K562 treated with DMSO at 1 percent for 24 hours (cell line): ENCODE results near the gene SMPD3. TPM values are rescaled to one million over a fixed set of nuclear protein-coding genes. Genes with fewer than 3 reads are reported as not detected.

Source experiments
- total RNA-seq: library from RNA; unstranded; fragments of 300-600 nt; gene quantifications from 2 replicates; pipeline ENCODE4 v1.2.3, GENCODE V29; 2022; ENCODE audit warnings: low read depth; ENCODE audit not compliant: insufficient read depth

SMPD3 gene
- total RNA-seq: 4.7 and 5.2 TPM in 2 replicates

GRCh38 chr16:68448360-68448970, at the start of gene SMPD3:
SMPD3 (minus strand) TSS chr16:68448508; CDS start chr16:68372181, 76,327 bp downstream.

GRCh38 chr16:68310774-68311511, 137.4 kb downstream of the SMPD3 start, which contains the start of the genes PRMT7 and SLC7A6OS:
PRMT7 (plus strand) TSS chr16:68311019; CDS start chr16:68315980, 4,961 bp downstream.
SLC7A6OS (minus strand) TSS chr16:68310946; CDS start chr16:68310926, 20 bp downstream.

Other genes starting within 250 kb of the SMPD3 start
- not detected in 2 replicates for gene ESRP2, start 212.4 kb downstream of the SMPD3 start, total RNA-seq
- 40.9 and 43.5 TPM in 2 replicates for gene PLA2G15, start 203.1 kb downstream of the SMPD3 start, total RNA-seq
- 17.8 and 18.3 TPM in 2 replicates for gene SLC7A6, start 184.0 kb downstream of the SMPD3 start, total RNA-seq
- 12.8 and 14.3 TPM in 2 replicates for gene SLC7A6OS, start 137.6 kb downstream of the SMPD3 start, total RNA-seq
- 61.4 and 69.0 TPM in 2 replicates for gene PRMT7, start 137.5 kb downstream of the SMPD3 start, total RNA-seq
- 8.6 and 9.6 TPM in 2 replicates for gene ZFP90, start 90.8 kb upstream of the SMPD3 start, total RNA-seq
- not detected in 2 replicates for gene CDH3, start 196.8 kb upstream of the SMPD3 start, total RNA-seq